Endothelial cell (in vitro differentiated cells): ENCODE data around the gene PISD. TPM values are rescaled to one million over a fixed set of nuclear protein-coding genes. Genes with fewer than 3 reads are reported as not detected.

Experiments
- DNase-seq: peaks from one replicate; pipeline ENCODE4 v3.0.0; 2021; ENCODE audit warnings: low spot score
- H3K27ac Mint-ChIP-seq: one replicate; pipeline ENCODE4 v1.8.0; 2021; ENCODE audit warnings: mixed read lengths, inconsistent platforms; ENCODE audit not compliant: unreplicated experiment
- H3K27me3 Mint-ChIP-seq: one replicate; pipeline ENCODE4 v1.8.0; 2021; ENCODE audit warnings: mild to moderate bottlenecking, moderate library complexity, mixed read lengths, inconsistent platforms; ENCODE audit not compliant: unreplicated experiment
- H3K36me3 Mint-ChIP-seq: one replicate; pipeline ENCODE4 v1.8.0; 2021; ENCODE audit warnings: mild to moderate bottlenecking, low read depth, mixed read lengths, inconsistent platforms; ENCODE audit not compliant: unreplicated experiment
- H3K4me1 Mint-ChIP-seq: one replicate; pipeline ENCODE4 v1.8.0; 2021; ENCODE audit warnings: mild to moderate bottlenecking, mixed read lengths, inconsistent platforms; ENCODE audit not compliant: unreplicated experiment
- H3K4me3 Mint-ChIP-seq: one replicate; pipeline ENCODE4 v1.8.0; 2021; ENCODE audit warnings: mild to moderate bottlenecking, mixed read lengths, inconsistent platforms; ENCODE audit not compliant: unreplicated experiment
- H3K9me3 Mint-ChIP-seq: one replicate; pipeline ENCODE4 v1.8.0; 2021; ENCODE audit warnings: mixed read lengths, inconsistent platforms; ENCODE audit not compliant: unreplicated experiment
- CTCF ChIP-seq: fragments of 200-600 bp; sonication (generic); IDR thresholded peaks from one replicate; pipeline ENCODE4 v1.5.0; 2021; ENCODE audit warnings: antibody characterized with exemption; ENCODE audit not compliant: unreplicated experiment
- total RNA-seq: library from RNA; stranded (reverse); fragmentation: NEBNext Ultra II Directional; extraction: Animal tissue kit (Norgen Biotek cat#: 25700); gene quantifications from one replicate; pipeline ENCODE4 v1.2.1, GENCODE V29; 2021; ENCODE audit not compliant: unreplicated experiment

PISD gene
- total RNA-seq, 1 donor from 2014 or later = 53.0 TPM

GRCh38 chr22:31622980-31623379 is 39.0 kb downstream of the PISD start:
- H3K27me3 Mint-ChIP-seq = peaks cover 20% of the 10 kb centered on the region
- peaks cover 19% of the 10 kb centered on the region for H3K36me3 Mint-ChIP-seq
- H3K27ac Mint-ChIP-seq = no peak overlapping the region
- H3K4me1 Mint-ChIP-seq = peaks cover 36% of the 10 kb centered on the region
- H3K4me3 Mint-ChIP-seq = no peak overlapping the region
- H3K9me3 Mint-ChIP-seq = no peaks in the 10 kb centered on the region
- TF ChIP-seq CTCF = no peak
- no peak for DNase-seq

- TF ChIP-seq CTCF = no peak
- Mint-ChIP-seq H3K4me3 (peak overlapping the region; percentile 56), H3K9me3 (no peaks in the 10 kb centered on the region), H3K4me1 (peaks cover 31% of the 10 kb centered on the region), H3K36me3 (peaks cover 27% of the 10 kb centered on the region), H3K27ac (peak overlapping the region; percentile 61), H3K27me3 (peaks cover 20% of the 10 kb centered on the region)
- DNase-seq = no peak
These were observed 40.4 kb downstream of the PISD start for GRCh38 chr22:31621507-31622124.

GRCh38 chr22:31620756-31621480 is 41.1 kb downstream of the PISD start:
- Mint-ChIP-seq H3K4me1 (peaks cover 30% of the 10 kb centered on the region), H3K9me3 (no peaks in the 10 kb centered on the region), H3K27ac (no peak overlapping the region), H3K27me3 (peaks cover 16% of the 10 kb centered on the region), H3K36me3 (peaks cover 27% of the 10 kb centered on the region), H3K4me3 (no peak overlapping the region)
- TF ChIP-seq CTCF = no peak
- DNase-seq = no peak

- no peaks in the 10 kb centered on the region for H3K9me3 Mint-ChIP-seq
These were observed 42.3 kb downstream of the PISD start for GRCh38 chr22:31619611-31620300.

More at GRCh38 chr22:31619611-31620300, 42.3 kb downstream of the PISD start:
- no peak for DNase-seq
- H3K27ac Mint-ChIP-seq = no peak overlapping the region
- peaks cover 27% of the 10 kb centered on the region for H3K36me3 Mint-ChIP-seq
- H3K27me3 Mint-ChIP-seq = peaks cover 16% of the 10 kb centered on the region
- TF ChIP-seq CTCF = no peak
- peaks cover 32% of the 10 kb centered on the region for H3K4me1 Mint-ChIP-seq
- H3K4me3 Mint-ChIP-seq = no peak overlapping the region
